Large intestine (tissue), 3 donors: Measurements from ENCODE around the gene CLDN9. TPM values are rescaled to one million over a fixed set of nuclear protein-coding genes. Genes with fewer than 3 reads are reported as not detected.
A peak's percentile ranks its signal among the peaks of the same experiment; 100 is the strongest.

Experiments used
- DNase-seq, 2 donors: peaks; one replicate each; pipeline versions ENCODE4 v3.0.0 to v3.0.0-alpha.2; 2013
- H3K27ac ChIP-seq: one replicate; pipeline ENCODE4 v1.5.1; 2013; ENCODE audit warnings: low read length
- H3K27me3 ChIP-seq: 2 replicates; pipeline ENCODE4 v1.6.1; 2013; ENCODE audit warnings: low read length; ENCODE audit not compliant: control insufficient read depth, insufficient read depth
- H3K36me3 ChIP-seq: 2 replicates; pipeline ENCODE4 v1.6.1; 2013; ENCODE audit warnings: low read length; ENCODE audit not compliant: control insufficient read depth, insufficient read depth
- H3K4me1 ChIP-seq: one replicate; pipeline ENCODE4 v1.6.1; 2013; ENCODE audit warnings: low read length; ENCODE audit not compliant: control insufficient read depth, insufficient read depth
- H3K4me3 ChIP-seq: one replicate; pipeline ENCODE4 v1.5.1; 2013; ENCODE audit warnings: low read length
- H3K9me3 ChIP-seq: one replicate; pipeline ENCODE4 v1.6.1; 2013; ENCODE audit warnings: mild to moderate bottlenecking, low read depth, low read length, moderate library complexity; ENCODE audit not compliant: control insufficient read depth
- WGBS: methylation state at CpG from one replicate; pipeline ENCODE4 v1.1.5; 2013; ENCODE audit warnings: low lambda C conversion rate; ENCODE audit not compliant: insufficient coverage; 5-methylcytosine and 5-hydroxymethylcytosine counted together
- polyA plus RNA-seq: library from polyadenylated mRNA; unstranded; fragments of 120-200 nt; gene quantifications from one replicate; pipeline ENCODE4 v1.2.1, GENCODE V29; 2013

CLDN9 gene
- polyA plus RNA-seq, 1 donor: 5.2 TPM

DNA sequence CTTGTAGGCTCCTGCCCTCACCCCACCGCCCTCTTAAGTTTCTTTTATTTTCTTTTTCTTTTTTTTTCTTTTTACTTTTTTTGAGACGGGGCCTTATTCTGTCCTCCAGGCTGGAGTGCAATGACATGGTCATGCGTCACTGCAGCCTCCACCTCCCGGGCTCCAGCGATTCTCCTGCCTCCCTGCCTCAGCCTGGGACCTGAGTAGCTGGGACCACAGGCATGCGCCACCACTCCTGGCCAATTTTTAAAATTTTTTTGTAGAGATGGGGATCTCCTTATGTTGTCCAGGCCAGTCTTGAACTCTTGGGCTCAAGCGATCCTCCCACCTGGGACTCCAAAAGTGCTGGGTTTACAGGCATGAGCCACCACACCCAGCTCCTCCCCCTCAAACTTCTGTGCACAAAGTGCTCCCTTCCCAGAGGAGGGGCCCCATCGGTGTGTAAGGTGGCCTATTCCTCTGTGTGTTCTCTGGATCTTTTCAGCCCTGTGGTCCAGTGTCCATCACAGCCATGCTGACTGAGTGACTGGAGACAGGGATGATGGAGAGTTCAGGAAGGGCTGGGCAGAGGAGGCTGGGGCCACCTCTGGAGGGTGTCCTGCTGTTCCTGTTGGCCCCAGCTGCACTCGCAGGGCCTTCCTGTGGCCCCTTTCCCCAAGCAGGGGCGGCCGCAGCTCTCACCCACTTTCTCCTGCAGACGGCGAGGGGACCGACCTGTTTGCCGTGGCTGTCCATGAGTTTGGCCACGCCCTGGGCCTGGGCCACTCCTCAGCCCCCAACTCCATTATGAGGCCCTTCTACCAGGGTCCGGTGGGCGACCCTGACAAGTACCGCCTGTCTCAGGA is 43.8 kb downstream of the CLDN9 start:
- peaks cover 9% of the 10 kb centered on the region for H3K4me1 ChIP-seq
- H3K9me3 ChIP-seq: no peaks in the 10 kb centered on the region
- no peak overlapping the region for H3K27ac ChIP-seq
- no peak for DNase-seq
- no peaks in the 10 kb centered on the region for H3K36me3 ChIP-seq
- H3K4me3 ChIP-seq: no peak overlapping the region
- WGBS: 33% methylated on average over 1 of the region's 19 CpGs
- no peaks in the 10 kb centered on the region for H3K27me3 ChIP-seq

DNA sequence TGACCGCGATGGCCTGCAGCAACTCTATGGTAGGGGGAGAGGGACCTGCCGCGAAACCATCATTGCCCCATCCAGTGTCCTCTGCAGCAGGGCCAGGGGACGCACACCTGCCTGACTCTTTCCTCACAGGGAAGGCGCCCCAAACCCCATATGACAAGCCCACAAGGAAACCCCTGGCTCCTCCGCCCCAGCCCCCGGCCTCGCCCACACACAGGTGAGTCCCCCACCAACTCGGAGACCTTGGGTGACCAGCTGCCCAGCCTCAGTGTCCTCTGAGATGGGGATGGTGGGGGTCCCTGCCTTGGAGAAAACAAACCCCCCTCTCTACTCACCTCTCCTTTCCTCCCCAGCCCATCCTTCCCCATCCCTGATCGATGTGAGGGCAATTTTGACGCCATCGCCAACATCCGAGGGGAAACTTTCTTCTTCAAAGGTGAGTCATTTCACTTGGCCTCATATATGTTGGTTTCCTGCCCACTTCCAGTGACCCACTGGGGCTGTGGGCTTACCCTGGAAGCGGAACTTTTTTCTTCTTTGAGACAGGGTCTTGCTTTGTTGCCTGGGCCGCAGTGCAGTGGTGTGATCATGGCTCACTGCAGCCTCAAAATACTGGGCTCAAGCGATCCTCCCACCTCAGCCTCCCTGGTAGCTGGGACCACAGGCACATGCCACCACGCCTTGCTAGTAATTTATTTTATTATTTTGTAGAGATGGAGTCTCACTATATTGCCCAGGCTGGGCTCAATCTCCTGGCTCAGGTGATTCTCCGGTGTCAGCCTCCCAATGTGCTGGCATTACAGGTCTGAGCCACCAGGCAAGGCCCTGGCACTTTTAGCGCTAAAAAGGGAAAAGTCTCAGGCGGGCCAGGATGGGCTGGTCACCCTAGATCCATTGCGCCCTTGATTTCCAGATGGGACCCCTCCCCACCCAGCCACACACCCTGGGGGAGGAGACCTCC is 44.7 kb downstream of the CLDN9 start:
- no CpG with 5 or more reads among the region's 22 CpGs for WGBS
- peaks cover 9% of the 10 kb centered on the region for H3K4me1 ChIP-seq
- H3K4me3 ChIP-seq: peak overlapping the region; percentile 88
- no peaks in the 10 kb centered on the region for H3K9me3 ChIP-seq
- no peak for DNase-seq
- no peaks in the 10 kb centered on the region for H3K36me3 ChIP-seq
- H3K27ac ChIP-seq: no peak overlapping the region
- no peaks in the 10 kb centered on the region for H3K27me3 ChIP-seq

GRCh38 chr16:3058139-3059030 is 45.7 kb downstream of the CLDN9 start:
- Histone ChIP-seq H3K27ac (peak overlapping the region; percentile 38), H3K27me3 (no peaks in the 10 kb centered on the region), H3K9me3 (no peaks in the 10 kb centered on the region), H3K36me3 (no peaks in the 10 kb centered on the region), H3K4me1 (peaks cover 14% of the 10 kb centered on the region), H3K4me3 (peak overlapping the region; percentile 88)
- no CpG with 5 or more reads among the region's 77 CpGs for WGBS
- peak; percentile 63 to 70 for DNase-seq

DNA sequence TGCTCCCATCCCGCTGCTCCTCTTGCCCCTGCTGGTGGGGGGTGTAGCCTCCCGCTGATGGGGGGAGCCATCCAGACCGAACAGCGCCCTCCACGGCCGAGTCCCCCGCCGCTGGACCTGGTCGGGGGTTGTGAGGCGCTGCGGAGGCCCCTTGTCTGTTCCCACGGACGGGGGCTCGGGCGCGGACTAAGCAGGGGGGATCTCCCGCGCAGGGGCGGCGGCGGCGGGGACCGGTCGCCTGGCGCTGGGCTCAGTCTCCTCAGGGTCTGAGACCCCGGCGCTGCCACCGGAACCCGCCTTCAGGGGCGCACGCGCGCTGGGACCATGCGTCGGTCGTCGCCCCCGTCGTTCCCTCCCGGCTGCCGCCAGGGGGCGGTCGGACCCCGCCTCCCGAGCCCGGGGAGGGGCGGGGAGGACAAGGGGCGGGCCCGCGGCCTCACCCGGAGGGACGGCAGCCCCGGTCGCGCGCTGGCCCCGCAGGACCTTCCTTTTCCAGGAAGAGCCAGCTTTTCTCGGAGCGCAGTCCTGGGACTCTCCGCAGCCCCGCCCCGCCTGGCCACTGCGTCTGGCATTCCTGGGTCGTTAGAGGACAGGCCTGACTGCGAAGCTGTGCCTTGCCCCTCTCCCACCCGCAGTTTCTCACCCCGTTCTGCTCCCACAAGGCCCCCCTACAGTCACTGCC is 46.5 kb downstream of the CLDN9 start:
- no peaks in the 10 kb centered on the region for H3K9me3 ChIP-seq
- H3K4me1 ChIP-seq: peaks cover 19% of the 10 kb centered on the region
- peak overlapping the region; percentile 88 for H3K4me3 ChIP-seq
- WGBS: no CpG with 5 or more reads among the region's 67 CpGs
- H3K36me3 ChIP-seq: no peaks in the 10 kb centered on the region
- H3K27ac ChIP-seq: peak overlapping the region; percentile 68
- no peaks in the 10 kb centered on the region for H3K27me3 ChIP-seq
- DNase-seq: peak; percentile 92 to 94

DNA sequence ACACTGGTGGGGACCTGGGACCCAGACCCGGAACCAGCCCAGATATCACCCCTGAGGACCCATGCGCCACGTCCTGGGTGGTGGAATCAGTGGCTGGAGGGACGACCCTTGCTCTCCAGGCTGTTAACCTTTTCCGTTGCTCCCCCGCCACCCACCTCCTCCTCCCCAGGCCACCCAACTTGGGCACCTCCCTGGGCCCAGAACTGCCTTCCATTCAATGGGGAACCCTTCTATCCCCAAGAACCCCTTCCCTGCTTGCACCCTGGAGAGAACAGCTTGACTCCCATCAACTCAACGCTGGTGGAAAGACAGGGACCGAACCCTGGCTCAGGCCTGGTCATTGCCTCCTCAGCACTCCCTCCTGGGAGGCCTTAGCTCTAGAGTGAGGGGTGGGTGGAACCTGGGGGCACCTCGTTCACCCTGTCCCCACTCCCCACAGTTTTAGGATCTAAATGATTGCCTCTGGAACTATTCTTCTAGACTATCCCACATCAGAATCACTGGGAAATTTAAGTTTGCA is 47.1 kb downstream of the CLDN9 start:
- peaks cover 24% of the 10 kb centered on the region for H3K4me1 ChIP-seq
- H3K36me3 ChIP-seq: no peaks in the 10 kb centered on the region
- H3K27ac ChIP-seq: peak overlapping the region; percentile 68
- no peak for DNase-seq
- peak overlapping the region; percentile 32 for H3K4me3 ChIP-seq
- no CpG with 5 or more reads among the region's 9 CpGs for WGBS
- no peaks in the 10 kb centered on the region for H3K27me3 ChIP-seq
- H3K9me3 ChIP-seq: peaks cover 3% of the 10 kb centered on the region

- Histone ChIP-seq H3K27me3 (no peaks in the 10 kb centered on the region), H3K27ac (no peak overlapping the region), H3K4me1 (peaks cover 31% of the 10 kb centered on the region), H3K36me3 (no peaks in the 10 kb centered on the region), H3K9me3 (peaks cover 4% of the 10 kb centered on the region), H3K4me3 (no peak overlapping the region)
- DNase-seq: no peak
- WGBS: 94% methylated on average over 3 of the region's 14 CpGs
Observed at GRCh38 chr16:3060339-3061127, 47.8 kb downstream of the CLDN9 start.

DNA sequence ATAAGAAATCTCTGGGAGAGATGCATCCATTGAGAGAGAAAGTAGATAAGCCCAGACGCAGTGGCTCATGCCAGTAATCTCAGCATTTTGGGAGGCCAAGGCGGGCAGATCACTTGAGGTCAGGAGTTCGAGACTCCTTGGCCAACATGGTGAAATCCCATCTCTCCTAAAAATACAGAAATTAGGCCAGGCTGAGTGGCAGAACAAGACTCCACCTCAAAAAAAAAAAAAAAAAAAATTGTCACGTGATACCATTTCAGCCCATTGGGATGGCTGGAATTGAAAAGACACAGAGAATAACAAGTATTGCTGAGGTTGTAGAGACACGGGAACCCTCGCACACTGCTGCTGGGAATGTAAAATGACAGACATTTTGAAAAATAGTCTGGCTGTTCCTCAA is 49.8 kb downstream of the CLDN9 start:
- DNase-seq: no peak
- Histone ChIP-seq H3K27ac (no peak overlapping the region), H3K4me3 (no peak overlapping the region), H3K27me3 (no peaks in the 10 kb centered on the region), H3K4me1 (peaks cover 40% of the 10 kb centered on the region), H3K36me3 (no peaks in the 10 kb centered on the region), H3K9me3 (peaks cover 4% of the 10 kb centered on the region)
- WGBS: no CpG with 5 or more reads among the region's 6 CpGs

- H3K4me1 ChIP-seq: peaks cover 45% of the 10 kb centered on the region
- peak; percentile 25 to 73 for DNase-seq
- H3K27me3 ChIP-seq: no peaks in the 10 kb centered on the region
- H3K4me3 ChIP-seq: no peak overlapping the region
- peaks cover 4% of the 10 kb centered on the region for H3K36me3 ChIP-seq
- H3K9me3 ChIP-seq: peaks cover 4% of the 10 kb centered on the region
- peak overlapping the region; percentile 62 for H3K27ac ChIP-seq
- no CpG with 5 or more reads among the region's 8 CpGs for WGBS
Observed at GRCh38 chr16:3063625-3064386, 51.1 kb downstream of the CLDN9 start.
